HG03521 (cell line): ENCODE data around the gene NPB.

Source experiments
- ATAC-seq: cut with Tn5 transposase; IDR thresholded peaks from one replicate; pipeline ENCODE4 v1.9.1; 2021; ENCODE audit warnings: mild to moderate bottlenecking, moderate library complexity; ENCODE audit not compliant: unreplicated experiment

NPB gene

DNA sequence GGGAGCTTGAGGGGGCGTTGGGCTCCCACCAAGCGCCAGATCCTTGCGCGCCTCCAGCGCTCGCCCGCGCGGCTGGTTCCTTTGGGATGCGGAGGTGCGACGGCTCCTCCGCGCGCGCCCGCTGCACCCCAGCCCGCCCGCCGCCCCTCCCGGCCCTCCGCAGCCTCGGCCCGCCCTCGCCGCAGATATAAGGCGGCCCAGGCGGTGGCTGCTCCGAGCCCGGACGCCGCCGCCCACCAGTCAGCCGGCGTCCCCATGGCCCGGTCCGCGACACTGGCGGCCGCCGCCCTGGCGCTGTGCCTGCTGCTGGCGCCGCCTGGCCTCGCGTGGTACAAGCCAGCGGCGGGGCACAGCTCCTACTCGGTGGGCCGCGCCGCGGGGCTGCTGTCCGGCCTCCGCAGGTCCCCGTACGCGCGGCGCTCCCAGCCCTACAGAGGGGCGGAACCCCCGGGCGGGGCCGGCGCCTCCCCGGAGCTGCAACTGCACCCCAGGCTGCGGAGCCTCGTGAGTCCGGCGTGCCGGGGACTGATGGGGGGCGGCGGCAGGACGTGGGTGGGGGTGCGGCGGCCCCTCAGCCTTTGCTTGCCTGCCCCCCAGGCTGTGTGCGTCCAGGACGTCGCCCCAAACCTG is at the start of gene NPB:
TSS of gene NPB (plus strand) at position 216 of the 630 bp plus-strand sequence. CDS start at position 256, 40 bp downstream.
- no peak for ATAC-seq

DNA sequence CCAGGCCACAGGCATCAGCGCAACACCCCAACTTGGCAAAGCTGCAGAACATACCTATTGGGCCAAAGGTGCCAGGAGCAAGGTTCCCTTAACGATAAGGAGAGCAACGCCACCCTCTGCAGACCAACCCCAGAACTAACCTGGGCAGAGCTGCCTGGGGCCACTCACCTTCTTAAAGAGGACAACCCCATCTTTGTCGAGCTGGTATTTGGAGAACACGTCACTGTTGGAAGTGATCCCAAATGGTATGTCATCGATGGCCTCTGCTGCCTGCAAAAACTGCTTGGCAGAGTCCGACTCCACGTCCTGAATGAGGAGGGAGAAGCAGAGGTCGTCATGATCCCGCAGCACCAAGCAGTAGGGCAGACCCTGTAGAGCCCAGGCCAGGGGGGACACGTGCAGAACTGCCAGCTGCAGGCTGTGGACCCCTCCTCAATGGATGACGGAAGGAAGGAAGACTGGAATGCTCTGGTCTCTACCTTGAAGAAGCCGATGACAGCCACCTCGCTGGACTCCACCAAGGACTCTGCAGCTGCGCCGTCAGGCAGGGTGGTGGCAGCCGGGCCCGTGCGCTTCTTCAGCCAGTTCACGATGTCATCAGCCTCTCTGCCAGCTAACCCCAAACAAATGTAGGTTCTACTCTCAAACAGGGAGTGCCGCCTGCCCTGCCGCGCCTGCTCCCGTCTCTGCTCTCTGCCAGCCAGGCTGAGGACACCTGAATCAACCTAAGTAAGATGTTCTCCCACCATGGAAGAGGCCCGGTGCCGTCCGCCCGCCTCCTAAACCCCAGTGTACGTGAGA is 46.9 kb upstream of the NPB start:
- ATAC-seq = no peak

DNA sequence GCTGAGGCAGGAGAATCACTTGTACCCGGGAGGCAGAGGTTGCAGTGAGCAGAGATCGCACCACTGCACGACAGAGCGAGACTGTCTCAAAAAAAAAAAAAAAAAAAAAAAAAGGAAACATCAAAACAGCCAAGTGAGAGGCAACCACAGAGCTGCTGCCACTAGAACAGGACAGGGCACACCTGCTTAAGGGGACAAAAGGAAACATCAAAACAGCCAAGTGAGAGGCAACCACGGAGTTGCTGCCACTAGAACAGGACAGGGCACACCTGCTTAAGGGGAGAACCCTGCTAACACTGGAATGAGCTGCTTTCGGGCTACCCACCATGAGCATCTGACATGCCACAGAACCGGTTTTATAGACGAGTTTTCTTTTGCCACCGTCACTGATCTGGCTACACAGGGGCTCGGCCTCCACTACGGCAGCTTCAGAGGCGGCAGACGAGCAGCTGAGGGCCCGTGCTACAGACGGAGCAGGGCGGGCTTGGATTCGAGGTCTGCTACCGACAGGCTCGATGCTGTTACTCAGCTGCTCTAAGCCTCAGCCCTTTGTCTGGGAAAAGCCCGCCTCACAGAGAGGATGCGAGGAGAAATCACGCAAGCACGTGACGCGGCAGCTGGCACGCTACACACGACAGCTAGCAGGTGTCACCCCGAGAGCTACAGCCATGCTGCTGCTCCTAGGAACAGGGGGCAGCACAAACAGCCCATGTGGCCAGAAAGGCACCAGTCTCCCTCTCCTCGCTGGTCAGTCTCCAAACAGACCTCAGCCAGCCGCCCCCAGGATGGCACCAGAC is 43.7 kb upstream of the NPB start:
- no peak for ATAC-seq

DNA sequence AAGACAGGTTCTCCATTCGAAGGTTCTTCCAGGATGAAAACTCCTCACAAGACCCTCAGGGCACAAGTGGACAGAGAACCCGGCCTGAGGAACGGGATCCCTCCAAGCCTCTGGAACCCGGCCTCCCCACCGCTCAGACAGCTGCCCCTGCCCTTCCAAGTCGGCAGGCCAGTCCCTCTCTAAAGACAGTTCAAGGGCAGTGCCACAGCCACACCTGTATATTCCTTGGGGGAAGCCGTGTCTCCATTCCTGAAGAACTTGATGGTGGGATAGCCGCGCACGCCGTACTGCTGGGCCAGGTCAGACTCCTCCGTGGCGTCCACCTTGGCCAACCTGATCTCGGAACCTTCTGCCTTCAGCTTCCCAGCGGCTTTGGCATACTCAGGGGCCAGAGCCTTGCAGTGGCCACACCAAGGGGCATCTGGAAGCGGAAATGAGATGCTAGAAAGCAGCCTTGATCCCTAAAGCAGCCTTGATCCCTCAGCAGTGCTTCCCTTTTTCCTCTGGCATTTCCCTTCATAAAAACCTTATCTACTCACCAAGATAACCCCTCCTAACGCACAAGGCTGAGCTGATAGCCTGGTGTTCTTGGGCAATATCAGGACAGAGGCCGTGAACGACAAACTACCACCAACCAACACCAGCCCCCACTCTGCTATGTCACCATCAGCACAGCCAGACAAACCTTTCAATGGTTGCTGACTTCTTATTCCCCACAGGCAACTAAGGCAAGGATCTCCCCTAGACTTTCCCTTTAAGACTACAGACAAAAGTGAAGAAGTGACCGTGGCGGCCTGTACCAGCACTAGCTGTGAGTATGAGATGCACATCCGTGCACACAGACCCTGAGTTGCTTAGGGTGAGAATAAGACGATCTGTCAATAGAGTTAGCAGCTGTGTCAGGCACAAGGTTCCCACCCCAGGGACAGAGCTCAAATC is 42.8 kb upstream of the NPB start:
- no peak for ATAC-seq

DNA sequence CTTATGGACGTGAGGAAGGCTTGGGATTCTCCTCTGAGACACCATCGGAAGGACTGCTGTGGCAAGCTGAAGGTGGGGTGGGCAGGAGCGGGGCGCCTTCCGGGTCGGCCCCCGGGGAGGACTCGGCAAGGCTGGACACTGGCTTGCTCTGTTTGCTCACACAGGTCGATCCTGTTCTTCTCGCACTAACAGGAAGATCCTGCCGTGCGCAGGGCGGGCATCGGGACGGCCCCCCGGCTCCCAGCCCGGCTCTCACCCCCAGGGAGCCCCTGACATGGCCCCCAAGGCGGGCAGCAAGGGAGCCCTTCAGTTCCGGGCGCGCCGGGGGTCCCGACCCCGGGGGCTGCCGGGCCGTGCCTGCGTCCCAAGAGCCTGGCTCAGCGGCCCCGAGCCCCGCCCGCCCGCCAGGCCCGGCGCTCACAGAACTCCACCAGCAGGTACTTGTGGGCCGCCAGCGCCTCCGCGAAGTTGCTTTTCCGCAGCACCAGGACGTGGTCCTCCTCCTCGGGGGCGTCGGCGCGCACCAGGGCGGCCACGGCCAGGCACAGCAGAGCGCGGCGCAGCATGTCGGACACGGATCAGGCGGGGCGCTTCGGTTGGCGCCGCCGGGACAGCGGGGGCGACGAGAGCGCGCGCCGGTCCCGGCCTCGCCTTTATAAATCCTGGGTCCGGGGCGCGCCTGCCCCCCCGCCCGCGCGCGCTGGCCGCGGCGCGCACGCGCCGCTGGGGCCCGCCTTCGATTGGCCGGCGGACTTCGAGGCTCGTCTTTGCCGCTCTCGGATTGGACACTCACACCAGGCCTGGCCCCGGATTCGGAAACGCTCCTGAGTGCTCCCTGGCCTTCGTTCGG is 41.9 kb upstream of the NPB start, which contains the start of gene P4HB:
TSS of gene P4HB (minus strand) at position 630 of the 850 bp plus-strand sequence. CDS start at position 566, 64 bp downstream.
- peak; percentile 76 for ATAC-seq

DNA sequence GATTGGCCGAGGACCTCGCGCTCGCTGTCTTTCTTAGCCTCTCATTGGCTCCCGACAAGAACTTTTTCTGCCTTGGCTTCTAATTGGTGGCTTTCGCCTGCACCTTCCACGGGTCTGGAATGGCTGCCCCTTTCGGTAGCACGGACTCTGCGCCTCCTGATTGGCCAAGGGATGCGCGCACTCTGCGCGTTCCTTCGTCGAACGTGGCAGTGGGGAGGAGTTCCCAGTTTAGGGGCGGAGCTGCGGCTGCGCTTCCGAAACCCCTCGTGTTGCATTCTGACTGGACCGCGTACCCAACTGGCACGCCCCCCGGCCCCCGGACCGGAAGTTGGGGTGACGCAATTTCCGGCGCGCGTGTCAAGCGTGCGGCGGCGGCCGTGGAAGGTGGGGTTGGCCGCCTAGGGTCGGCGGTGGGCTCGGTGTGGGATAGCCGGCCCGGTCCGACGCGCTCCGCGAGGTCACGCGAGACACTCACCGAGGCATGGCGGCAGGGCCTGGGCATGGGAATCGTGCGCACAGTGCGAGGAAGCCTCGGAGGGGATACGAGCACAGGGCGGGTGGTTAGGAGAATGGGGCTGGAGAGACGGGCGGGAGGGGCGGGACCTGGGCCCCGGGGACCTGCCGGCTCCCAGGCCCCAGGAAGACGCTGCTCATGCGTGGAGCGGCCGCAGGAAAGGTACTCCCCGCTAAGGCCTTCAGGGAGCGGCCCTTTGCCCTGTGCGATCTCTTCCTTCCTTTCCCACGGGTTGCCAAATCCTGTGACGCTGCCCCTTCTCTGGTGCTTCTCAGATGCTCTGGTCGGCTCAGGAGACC is 41.1 kb upstream of the NPB start:
- peak; percentile 79 for ATAC-seq

DNA sequence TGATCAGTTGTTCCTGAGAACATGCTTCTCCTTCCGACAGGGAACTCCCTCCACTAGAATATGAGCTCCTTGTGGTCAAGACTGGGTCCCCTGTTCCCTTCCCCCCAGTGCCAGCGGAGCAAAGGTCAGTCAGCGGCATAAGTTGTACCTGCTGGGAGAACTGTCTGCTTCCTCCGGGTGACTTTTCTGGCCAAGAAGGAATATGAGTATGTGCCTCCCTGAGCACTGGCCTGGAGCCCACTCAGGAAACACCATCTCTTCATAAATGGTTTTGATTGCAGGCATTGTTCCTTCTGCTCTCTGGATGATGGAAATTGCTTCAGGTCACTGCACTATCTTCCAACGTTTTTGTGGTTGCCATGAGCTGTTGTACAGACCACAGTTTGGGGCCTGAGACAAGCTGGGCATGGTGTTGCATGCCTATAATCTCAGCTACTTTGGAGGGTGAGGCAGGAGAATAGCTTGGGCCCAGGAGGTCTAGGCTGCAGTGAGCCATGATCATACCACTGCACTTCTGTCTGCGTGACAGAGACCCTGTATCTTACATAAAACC is 38.8 kb upstream of the NPB start:
- no peak for ATAC-seq

DNA sequence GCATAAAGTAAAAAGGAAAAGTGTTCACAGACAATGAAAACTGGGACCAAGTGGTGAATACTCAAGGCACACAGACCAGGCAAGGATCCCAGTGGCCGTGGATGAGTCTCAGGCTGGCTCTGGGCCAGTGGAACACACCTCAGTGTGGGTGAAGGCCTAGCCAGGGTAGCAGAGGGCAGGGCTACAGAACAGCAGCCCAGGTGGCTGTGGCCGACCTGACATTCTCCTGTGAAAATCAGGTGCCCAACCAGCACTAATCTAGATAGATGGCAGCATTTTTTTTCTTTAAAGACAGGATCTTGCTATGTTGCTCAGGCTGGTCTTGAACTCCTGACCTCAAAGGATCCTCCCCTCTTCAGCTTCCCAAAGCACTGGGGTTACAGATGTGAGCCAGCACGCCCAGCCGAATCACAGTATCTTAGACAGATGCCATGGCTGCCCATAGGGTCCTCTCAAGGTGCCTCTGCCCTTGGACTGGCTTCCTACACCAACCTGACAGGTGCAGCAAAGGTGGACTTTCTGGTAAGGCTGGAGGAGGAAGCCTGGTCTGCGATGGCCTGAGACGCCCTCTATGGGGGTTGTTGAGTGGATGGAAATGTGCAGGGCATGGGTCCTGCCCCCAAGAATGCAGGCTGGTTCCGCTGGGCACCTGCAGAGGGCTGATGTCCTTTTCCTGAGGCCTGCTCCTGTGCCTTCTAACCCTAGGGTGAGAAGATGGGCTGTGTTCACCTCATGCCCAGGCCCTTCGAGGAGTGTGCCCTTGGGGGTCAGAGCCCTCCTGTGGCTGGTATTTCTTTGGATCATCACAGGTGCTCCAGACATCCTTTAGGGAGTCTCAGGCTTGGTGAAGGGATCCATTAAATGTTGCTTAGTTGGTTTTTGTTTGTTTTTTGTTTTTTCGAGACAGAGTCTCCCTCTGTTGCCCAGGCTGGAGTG is 37.9 kb upstream of the NPB start:
- no peak for ATAC-seq

DNA sequence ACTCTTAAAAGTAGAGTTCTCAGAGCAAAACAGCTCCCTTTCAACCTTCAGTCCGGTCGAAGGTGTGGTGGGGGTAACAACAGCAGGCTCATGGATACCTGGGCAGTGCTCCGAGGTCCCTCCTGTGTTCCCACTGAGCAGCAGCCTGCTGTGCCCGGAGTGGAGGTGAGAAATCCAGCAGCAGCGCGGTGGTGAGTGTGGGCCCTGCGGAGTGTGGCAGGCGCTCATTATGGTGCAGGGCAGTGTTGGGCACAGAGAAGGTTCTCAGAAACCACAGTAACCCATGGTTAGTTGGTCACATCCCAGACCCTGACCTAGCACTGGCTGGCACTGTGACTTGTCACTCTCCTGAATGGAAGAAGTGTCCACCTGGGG is 36.7 kb upstream of the NPB start:
- ATAC-seq = no peak

DNA sequence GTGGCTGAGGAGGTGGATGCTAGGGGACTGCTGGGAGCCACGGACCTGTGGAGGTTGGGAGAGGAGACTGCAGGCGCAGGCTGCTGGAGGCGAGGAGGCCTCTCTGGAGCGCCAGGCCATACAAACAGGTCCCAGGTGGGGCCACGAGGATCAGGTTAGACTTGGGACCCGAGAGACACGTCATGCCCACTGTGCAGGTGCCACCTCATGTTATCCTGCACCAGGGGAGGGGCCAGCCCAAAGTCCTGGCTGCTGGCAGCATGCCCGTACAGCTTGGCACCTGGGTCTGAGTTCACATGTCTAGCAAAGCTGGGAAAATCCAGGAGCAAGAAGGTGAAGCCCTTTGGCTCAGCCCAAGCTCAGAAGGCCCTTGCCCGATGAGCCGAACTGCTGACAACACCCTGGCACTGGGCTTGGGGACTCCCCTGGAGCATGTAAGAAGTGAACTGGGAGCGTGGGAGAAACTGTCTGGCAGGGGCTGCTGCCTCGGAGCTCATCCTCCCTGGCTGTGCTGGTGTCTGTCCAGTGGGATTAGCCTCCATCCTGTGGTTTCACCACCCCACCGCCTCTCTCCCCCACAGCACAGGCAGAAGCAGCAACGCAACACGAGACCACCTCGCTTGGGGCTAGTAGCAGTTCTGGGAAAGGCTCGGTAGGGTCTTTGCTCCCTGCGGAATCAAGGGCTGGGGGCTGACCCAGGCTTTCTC is 36.2 kb upstream of the NPB start:
- ATAC-seq = no peak

DNA sequence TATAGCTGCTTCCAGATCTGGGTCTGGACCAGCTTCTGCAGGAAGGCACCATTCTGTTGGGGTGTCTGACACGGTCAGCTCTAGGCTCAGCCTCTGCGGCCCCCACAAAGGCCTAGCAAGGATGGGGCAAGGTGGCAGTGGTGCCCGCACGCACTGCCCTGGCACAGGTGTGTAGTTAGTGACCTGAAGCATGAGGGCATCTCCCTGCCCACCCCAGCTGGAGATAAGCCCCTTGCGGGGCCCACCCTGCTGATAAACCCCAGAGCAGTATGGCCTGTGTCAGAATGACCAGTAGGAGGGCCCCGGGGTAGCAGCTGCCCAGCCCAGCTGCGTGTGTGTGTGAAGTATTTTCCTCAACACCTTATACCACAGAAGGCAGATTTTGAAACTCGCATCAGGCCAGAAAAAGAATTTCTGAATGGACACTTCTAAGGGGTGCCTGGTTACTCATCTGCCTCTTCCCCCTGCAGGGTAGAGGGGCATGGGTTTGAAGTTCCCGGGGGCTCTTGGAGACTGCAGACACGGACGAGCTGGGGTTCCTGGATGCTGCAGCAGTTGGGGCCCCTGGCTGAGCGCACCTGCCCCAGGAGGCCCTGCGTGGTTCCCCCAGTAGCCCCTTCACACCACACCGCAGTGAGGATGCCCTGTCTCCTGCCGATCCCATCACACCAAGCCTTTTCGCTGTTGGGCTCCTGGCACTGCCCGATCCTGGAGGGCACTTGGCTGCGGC is 35.4 kb upstream of the NPB start:
- no peak for ATAC-seq

DNA sequence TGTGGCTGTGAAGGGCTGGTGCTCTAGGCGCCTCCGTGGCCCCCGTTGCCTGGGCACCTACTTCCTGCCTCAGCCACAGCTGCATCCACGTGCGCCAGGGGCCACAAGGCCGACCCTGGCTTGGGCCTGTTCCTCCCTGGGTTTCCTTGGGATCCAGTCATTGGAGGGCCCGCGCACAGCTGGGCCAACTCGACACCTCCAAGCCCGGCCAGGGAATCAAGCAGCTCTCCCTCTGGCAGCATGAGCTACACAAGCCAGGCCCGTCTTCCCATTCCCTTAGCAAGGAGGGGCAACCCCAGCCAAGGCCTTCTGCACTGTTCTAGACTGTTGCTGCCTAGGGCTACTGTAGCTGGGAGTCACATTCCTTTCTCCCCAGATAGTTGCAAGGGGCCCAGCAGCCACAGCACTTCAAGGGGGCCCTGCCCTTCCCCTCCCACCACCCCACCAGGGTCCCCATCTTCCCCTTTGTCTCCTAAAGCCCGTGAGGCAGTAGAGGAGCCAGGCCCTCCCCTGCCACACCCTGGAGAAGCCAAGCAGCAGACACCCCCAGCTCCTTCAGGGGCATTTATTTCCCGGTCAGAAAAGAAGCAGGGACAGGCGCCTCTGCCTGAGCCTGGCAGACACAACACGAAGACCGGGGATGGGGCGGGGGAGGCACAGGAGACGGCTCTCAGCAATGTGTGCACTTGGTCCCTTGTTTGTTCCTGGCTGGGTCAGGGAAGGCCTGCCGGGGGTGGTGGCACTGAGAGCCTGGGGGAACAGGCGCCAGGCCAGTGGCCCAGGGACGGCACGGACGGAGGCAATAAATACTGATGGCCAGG is 34.7 kb upstream of the NPB start:
- ATAC-seq = no peak

DNA sequence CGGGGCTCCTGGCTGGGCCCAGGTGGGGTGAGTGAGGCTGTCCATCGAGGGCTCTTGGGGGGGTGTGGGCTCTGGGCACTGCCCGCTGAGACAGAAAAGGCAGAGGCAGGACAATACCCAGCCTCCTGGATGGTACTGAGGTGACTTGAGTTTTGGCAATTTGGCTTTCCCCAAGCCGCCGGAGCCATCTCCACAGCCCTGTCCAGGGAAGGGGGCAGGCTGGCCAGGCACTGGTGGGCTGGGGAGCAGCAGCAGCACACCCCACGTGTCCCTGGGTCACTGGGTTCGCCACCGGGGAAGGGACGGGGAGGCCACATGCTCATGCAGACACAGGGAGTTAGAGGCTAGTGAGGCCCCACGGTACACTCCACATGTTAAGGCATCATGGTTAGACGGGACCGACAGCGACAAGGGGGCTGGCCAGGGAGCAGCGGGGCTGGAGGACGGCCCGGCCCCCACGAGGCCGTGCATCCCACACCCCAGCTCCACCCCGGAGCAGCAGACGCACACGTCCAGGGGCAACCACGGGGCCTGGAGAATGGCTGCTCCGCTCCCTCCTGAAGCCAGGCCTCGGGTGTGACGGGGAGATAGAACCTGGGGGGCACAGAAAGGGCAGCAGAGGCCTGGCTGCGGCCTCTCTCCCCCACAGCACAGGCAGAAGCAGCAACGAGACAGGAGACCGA is 33.9 kb upstream of the NPB start:
- ATAC-seq = no peak

DNA sequence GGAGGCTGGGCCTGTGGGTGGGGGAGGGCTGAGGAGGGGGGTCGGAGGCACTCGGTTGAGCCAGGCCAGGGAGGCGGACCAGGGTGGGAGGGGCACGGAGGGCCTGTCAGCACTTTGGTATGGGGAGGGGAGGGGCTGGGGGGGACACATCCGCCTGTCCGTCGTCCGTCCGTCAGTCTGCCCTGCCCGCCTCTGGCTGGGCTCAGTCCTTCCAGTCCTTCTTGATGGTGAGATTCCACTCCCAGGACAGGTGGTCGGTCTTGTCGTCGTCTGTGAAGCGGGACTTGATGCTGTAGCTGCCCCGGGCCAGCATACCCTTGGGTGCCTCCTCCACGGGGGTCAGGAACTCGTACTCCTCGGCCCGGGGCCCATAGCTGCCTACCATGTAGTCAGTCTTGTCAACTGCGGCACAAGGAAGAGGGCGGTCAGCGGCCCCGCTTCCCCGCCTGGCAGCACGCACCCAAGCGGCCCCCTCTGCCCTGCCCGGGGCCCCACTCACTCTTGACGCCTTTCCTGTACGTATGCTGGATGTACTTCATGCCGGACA is 33.3 kb upstream of the NPB start:
- ATAC-seq = no peak
